HepG2 (cell line): ENCODE results near the gene PID1. TPM values are rescaled to one million over a fixed set of nuclear protein-coding genes. Genes with fewer than 3 reads are reported as not detected.

Experiments
- ATAC-seq: fragments of 200-7000 bp; cut with Tn5 transposase; 3 replicates; pipeline ENCODE4 v1.9.1; 2020; ENCODE audit warnings: mild to moderate bottlenecking, moderate library complexity
- BruUV-seq: library from RNA; stranded (reverse); fragments of 400-500 nt; replicated peaks from 2 replicates; lab custom pipeline; 2021; lab: Mats Ljungman, UMichigan
- CTCF ChIA-PET: fragments of 300-600 bp; formaldehyde crosslinking; extraction: SDS; loops from one replicate; lab custom pipeline; 2021; ENCODE audit warnings: low total read pairs, inconsistent platforms, low intra/inter-chr PET ratio; lab: Yijun Ruan, JAX
- POLR2A ChIA-PET: fragments of 350-600 bp; sonication (Branson Sonifier 250); formaldehyde crosslinking; loops from one replicate; lab custom pipeline; 2020; ENCODE audit warnings: antibody characterized with exemption, inconsistent platforms; lab: Yijun Ruan, JAX
- DNase-seq: peaks from one replicate; pipeline ENCODE4 v3.0.0-alpha.2; 2015; ENCODE audit warnings: low spot score
- FAIRE-seq: peaks from 3 replicates; lab custom pipeline; 2011; peaks lifted over from hg19 to GRCh38; lab: Jason Lieb, UNC
- H2AFZ ChIP-seq: one replicate; pipeline ENCODE4 v1.6.1; 2011; ENCODE audit warnings: low read length, inconsistent platforms
- H3K27ac ChIP-seq: fragments of 300-600 bp; 3 replicates; pipeline ENCODE4 v1.8.0; 2011; ENCODE audit warnings: mixed run types, mild to moderate bottlenecking, mixed read lengths, low read length, inconsistent platforms; ENCODE audit not compliant: insufficient read depth; ENCODE audit errors: extremely low read length
- H3K27me3 ChIP-seq, 2 experiments: fragments of 200-600 bp in 1 of 2; 2 replicates in 1 of 2; 3 replicates in 1 of 2; pipeline versions ENCODE4 v1.6.0 to v1.8.0; 2011; ENCODE audit warnings: low read length in 2 of 2, mild to moderate bottlenecking in 2 of 2, moderate library complexity in 2 of 2, inconsistent platforms in 1 of 2; ENCODE audit not compliant: insufficient read depth in 2 of 2, control insufficient read depth in 1 of 2
- H3K36me3 ChIP-seq, 2 experiments: fragments of 200-600 bp in 1 of 2; replicated peaks in 1 of 2; 2 replicates in 1 of 2; 3 replicates in 1 of 2; pipeline versions ENCODE4 v1.5.1 to v1.8.0; 2011; ENCODE audit warnings: low read length in 2 of 2, inconsistent platforms in 1 of 2; ENCODE audit not compliant: insufficient read depth in 2 of 2, control insufficient read depth in 1 of 2
- H3K4me1 ChIP-seq: 2 replicates; pipeline ENCODE4 v1.5.1; 2012; ENCODE audit warnings: low read length, inconsistent platforms; ENCODE audit not compliant: insufficient read depth
- H3K4me2 ChIP-seq: 2 replicates; pipeline ENCODE4 v1.6.0; 2011; ENCODE audit warnings: low read depth, low read length, inconsistent platforms
- H3K4me3 ChIP-seq, 3 experiments: fragments of 200-600 bp in 1 of 3; sonication (generic), shearing (Covaris generic) in 1 of 3; replicated peaks in 1 of 3; 2 replicates each; pipeline ENCODE4 v1.5.1; 2011 to 2016; ENCODE audit warnings: low read length in 3 of 3, inconsistent platforms in 2 of 3, low read depth in 2 of 3, mild to moderate bottlenecking in 2 of 3, control low read depth in 1 of 3, mixed read lengths in 1 of 3; ENCODE audit not compliant: insufficient read depth in 1 of 3
- H3K79me2 ChIP-seq: one replicate; pipeline ENCODE4 v1.6.1; 2011; ENCODE audit warnings: low read length, inconsistent platforms; ENCODE audit not compliant: insufficient read depth
- H3K9ac ChIP-seq: 2 replicates; pipeline ENCODE4 v1.6.0; 2011; ENCODE audit warnings: mild to moderate bottlenecking, low read depth, low read length, inconsistent platforms; ENCODE audit not compliant: insufficient read depth
- H3K9me3 ChIP-seq: 2 replicates; pipeline ENCODE4 v1.5.1; 2012; ENCODE audit warnings: mild to moderate bottlenecking, low read length
- H4K20me1 ChIP-seq: 2 replicates; pipeline ENCODE4 v1.6.0; 2011; ENCODE audit warnings: inconsistent platforms, mild to moderate bottlenecking, low read length, moderate library complexity; ENCODE audit not compliant: insufficient read depth
- CBFB ChIP-seq: sonication (generic); formaldehyde crosslinking; IDR thresholded peaks from 2 replicates; pipeline ENCODE4 v1.4.0; 2020; ENCODE audit warnings: missing genetic modification reagents
- MEF2D ChIP-seq: sonication (generic); formaldehyde crosslinking; IDR thresholded peaks from 2 replicates; pipeline ENCODE4 v1.5.1; 2020; ENCODE audit warnings: mild to moderate bottlenecking, missing genetic modification reagents
- NR3C1 ChIP-seq: sonication (generic); formaldehyde crosslinking; IDR thresholded peaks from 2 replicates; pipeline ENCODE4 v1.4.0; 2020; ENCODE audit warnings: missing genetic modification reagents
- RAD51 ChIP-seq: fragments of 450-650 bp; IDR thresholded peaks from 2 replicates; pipeline ENCODE4 v1.6.1; 2016; ENCODE audit warnings: borderline replicate concordance
- TGIF2 ChIP-seq: IDR thresholded peaks from 2 replicates; pipeline ENCODE4 v1.6.1; 2016; ENCODE audit warnings: control low read depth, missing compliant biosample characterization
- XBP1 ChIP-seq: sonication (generic); formaldehyde crosslinking; IDR thresholded peaks from 2 replicates; pipeline ENCODE4 v1.5.0; 2020; ENCODE audit warnings: missing genetic modification reagents
- ZBTB4 ChIP-seq: sonication (generic); formaldehyde crosslinking; IDR thresholded peaks from 2 replicates; pipeline ENCODE4 v1.4.0; 2020; ENCODE audit warnings: missing genetic modification reagents, mild to moderate bottlenecking, borderline replicate concordance
- ZNF230 ChIP-seq: sonication (generic); formaldehyde crosslinking; IDR thresholded peaks from 2 replicates; pipeline ENCODE4 v1.4.0; 2020; ENCODE audit warnings: mild to moderate bottlenecking, missing genetic modification reagents
- WGBS: methylation state at CpG from one replicate; pipeline ENCODE4 v1.1.6; 2017; ENCODE audit warnings: low lambda C conversion rate; 5-methylcytosine and 5-hydroxymethylcytosine counted together
- in situ Hi-C: cut with HindIII; loops from 2 replicates; pipeline ENCODE4 v1.10.0; 2017; ENCODE audit warnings: low pct_unique_long_range_greater_than_20kb; ENCODE audit not compliant: extremely low pct_ligation_motif_present
- intact Hi-C: fragments of 100-400 bp; cut with micrococcal nuclease; formaldehyde crosslinking; loops from one replicate; pipeline ENCODE4 v1.10.0; 2022; ENCODE audit not compliant: unreplicated experiment
- polyA plus RNA-seq, 8 experiments: library from polyadenylated mRNA; depleted of rRNA in 3 of 8; stranded (reverse) in 7 of 8; unstranded in 1 of 8; fragments of >200 nt; fragmentation: Illumina TruSeq in 4 of 8; extraction: Trizol in 4 of 8; gene quantifications; 2 replicates each; pipeline versions ENCODE4 v1.2.1 to v1.2.3, GENCODE V29; 2011 to 2016; ENCODE audit warnings: low read depth in 4 of 8, missing spikeins in 1 of 8, mixed read lengths in 1 of 8; ENCODE audit not compliant: insufficient read depth in 1 of 8
- total RNA-seq, 5 experiments: library from RNA; depleted of rRNA; stranded (reverse); fragments of >200 nt; fragmentation: Illumina TruSeq; extraction: Trizol; gene quantifications; 2 replicates each; pipeline ENCODE4 v1.2.3, GENCODE V29; 2016; ENCODE audit warnings: low read depth in 1 of 5
- TF ChIP-seq, protein P1 (sequence below): sonication (generic); formaldehyde crosslinking; IDR thresholded peaks from 2 replicates; pipeline ENCODE4 v1.5.1; 2020; ENCODE audit warnings: mild to moderate bottlenecking, moderate library complexity, missing genetic modification reagents
- TF ChIP-seq, protein P2 (sequence below): sonication (generic); formaldehyde crosslinking; IDR thresholded peaks from 2 replicates; pipeline ENCODE4 v1.4.0; 2020; ENCODE audit warnings: missing genetic modification reagents, borderline replicate concordance

PID1 gene
- total and polyA plus RNA-seq, 2 of the 13 experiments (the other 11 are each of a cell fraction or from before 2014, with no cell fraction given), result 0.15 to 0.18 TPM

- no peak for ATAC-seq
- WGBS, result 37% methylated on average over 5 of the region's 5 CpGs
- intact Hi-C loops, result no loop called here
- FAIRE-seq, result no peak
- CTCF ChIA-PET, result no interaction called here
- H3K27me3 ChIP-seq, result no peaks in the 10 kb centered on the region
- no peak for DNase-seq
- H3K4me3 ChIP-seq, result no peak overlapping the region
- TF ChIP-seq, protein P1, sequence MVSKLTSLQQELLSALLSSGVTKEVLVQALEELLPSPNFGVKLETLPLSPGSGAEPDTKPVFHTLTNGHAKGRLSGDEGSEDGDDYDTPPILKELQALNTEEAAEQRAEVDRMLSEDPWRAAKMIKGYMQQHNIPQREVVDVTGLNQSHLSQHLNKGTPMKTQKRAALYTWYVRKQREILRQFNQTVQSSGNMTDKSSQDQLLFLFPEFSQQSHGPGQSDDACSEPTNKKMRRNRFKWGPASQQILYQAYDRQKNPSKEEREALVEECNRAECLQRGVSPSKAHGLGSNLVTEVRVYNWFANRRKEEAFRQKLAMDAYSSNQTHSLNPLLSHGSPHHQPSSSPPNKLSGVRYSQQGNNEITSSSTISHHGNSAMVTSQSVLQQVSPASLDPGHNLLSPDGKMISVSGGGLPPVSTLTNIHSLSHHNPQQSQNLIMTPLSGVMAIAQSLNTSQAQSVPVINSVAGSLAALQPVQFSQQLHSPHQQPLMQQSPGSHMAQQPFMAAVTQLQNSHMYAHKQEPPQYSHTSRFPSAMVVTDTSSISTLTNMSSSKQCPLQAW, result no peak
- TF ChIP-seq ZNF230 (CRISPR knock-in tag) (no peak), TGIF2 (CRISPR knock-in tag) (no peak), ZBTB4 (CRISPR knock-in tag) (no peak), CBFB (CRISPR knock-in tag) (no peak), NR3C1 (CRISPR knock-in tag) (no peak), RAD51 (no peak), MEF2D (CRISPR knock-in tag) (no peak), XBP1 (no peak)
- TF ChIP-seq, protein P2, sequence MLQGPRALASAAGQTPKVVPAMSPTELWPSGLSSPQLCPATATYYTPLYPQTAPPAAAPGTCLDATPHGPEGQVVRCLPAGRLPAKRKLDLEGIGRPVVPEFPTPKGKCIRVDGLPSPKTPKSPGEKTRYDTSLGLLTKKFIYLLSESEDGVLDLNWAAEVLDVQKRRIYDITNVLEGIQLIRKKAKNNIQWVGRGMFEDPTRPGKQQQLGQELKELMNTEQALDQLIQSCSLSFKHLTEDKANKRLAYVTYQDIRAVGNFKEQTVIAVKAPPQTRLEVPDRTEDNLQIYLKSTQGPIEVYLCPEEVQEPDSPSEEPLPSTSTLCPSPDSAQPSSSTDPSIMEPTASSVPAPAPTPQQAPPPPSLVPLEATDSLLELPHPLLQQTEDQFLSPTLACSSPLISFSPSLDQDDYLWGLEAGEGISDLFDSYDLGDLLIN (CRISPR knock-in tag), result no peak
- POLR2A ChIA-PET, result no interaction called here
- H3K79me2 ChIP-seq, result no peaks in the 10 kb centered on the region
- in situ Hi-C loops, result no loop called here
- no peaks in the 10 kb centered on the region for H3K36me3 ChIP-seq
- BruUV-seq, result no TSS peak
- H2AFZ ChIP-seq, result no peak overlapping the region
- H3K27ac ChIP-seq, result no peak overlapping the region
- no peaks in the 10 kb centered on the region for H3K4me1 ChIP-seq
- H3K9me3 ChIP-seq, result peaks cover 93% of the 10 kb centered on the region
- no peak overlapping the region for H3K4me2 ChIP-seq
- no peak overlapping the region for H3K9ac ChIP-seq
- H4K20me1 ChIP-seq, result no peaks in the 10 kb centered on the region
Measured at GRCh38 chr2:229054311-229054710, 216.8 kb downstream of the PID1 start.
